Adrenal gland (tissue), 5 donors: ENCODE data around the gene HTRA3.

Experiments
- POLR2A ChIP-seq, 2 donors: fragments of 450-650 bp; IDR thresholded peaks; one replicate each; pipeline ENCODE4 v1.6.1; 2017; ENCODE audit warnings: antibody characterized with exemption in 2 of 2, mild to moderate bottlenecking in 2 of 2, moderate library complexity in 1 of 2
- TF ChIP-seq, protein P1 (sequence below), 6 experiments: fragments of 450-650 bp in 4 of 6; fragments of 200-600 bp in 2 of 6; sonication (generic) in 1 of 6; IDR thresholded peaks; 1 replicate in 5 of 6; 2 replicates in 1 of 6; pipeline versions ENCODE4 v1.5.1 to v1.8.0; 2016 to 2021; ENCODE audit warnings: antibody characterized with exemption in 6 of 6, mild to moderate bottlenecking in 2 of 6, moderate library complexity in 1 of 6
- donor health status: DM: no; HTN: no; CAD: no.

DNA sequence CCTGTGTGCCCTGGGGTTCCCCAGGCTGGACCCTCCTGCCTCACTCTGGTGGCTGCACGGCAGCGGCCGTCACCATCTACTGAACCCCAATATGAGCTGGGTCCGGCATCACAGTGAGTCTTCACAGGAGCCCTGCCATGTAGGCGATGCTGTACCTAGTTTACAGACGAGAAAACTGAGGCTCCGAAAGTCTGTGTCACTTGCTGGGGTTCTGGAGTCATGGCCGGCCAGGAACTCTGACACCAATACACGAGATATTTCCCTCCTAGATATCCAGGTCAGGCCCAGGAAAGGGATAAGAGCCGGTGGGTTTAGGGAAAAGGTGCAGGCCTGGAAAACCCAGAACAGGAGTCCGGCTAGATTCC lies 74.4 kb downstream of the HTRA3 start:
- TF ChIP-seq, protein P1, sequence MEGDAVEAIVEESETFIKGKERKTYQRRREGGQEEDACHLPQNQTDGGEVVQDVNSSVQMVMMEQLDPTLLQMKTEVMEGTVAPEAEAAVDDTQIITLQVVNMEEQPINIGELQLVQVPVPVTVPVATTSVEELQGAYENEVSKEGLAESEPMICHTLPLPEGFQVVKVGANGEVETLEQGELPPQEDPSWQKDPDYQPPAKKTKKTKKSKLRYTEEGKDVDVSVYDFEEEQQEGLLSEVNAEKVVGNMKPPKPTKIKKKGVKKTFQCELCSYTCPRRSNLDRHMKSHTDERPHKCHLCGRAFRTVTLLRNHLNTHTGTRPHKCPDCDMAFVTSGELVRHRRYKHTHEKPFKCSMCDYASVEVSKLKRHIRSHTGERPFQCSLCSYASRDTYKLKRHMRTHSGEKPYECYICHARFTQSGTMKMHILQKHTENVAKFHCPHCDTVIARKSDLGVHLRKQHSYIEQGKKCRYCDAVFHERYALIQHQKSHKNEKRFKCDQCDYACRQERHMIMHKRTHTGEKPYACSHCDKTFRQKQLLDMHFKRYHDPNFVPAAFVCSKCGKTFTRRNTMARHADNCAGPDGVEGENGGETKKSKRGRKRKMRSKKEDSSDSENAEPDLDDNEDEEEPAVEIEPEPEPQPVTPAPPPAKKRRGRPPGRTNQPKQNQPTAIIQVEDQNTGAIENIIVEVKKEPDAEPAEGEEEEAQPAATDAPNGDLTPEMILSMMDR (IDR thresholded peaks at IDR 0.05): no peak
- TF ChIP-seq POLR2A (IDR thresholded peaks at IDR 0.05): no peak
